H9 (cell line): Measurements from ENCODE around the gene NEURL1B. TPM values are rescaled to one million over a fixed set of nuclear protein-coding genes. Genes with fewer than 3 reads are reported as not detected.

Experiments
- DNase-seq: peaks from one replicate; pipeline ENCODE4 v3.0.0-alpha.2; 2017
- H2AFZ ChIP-seq: one replicate; pipeline ENCODE4 v1.6.1; 2013; ENCODE audit warnings: mild to moderate bottlenecking, low read length, control low read depth, moderate library complexity
- H2AK5ac ChIP-seq: 2 replicates; pipeline ENCODE4 v1.6.1; 2013; ENCODE audit warnings: low read length, control low read depth, mixed read lengths; ENCODE audit not compliant: insufficient read length
- H2BK120ac ChIP-seq: one replicate; pipeline ENCODE4 v1.6.1; 2013; ENCODE audit warnings: low read depth, mild to moderate bottlenecking, low read length, control low read depth, inconsistent platforms; ENCODE audit not compliant: poor library complexity, severe bottlenecking
- H2BK12ac ChIP-seq: 2 replicates; pipeline ENCODE4 v1.6.1; 2013; ENCODE audit warnings: low read length, control low read depth, mixed read lengths, low read depth; ENCODE audit not compliant: insufficient read length
- H2BK15ac ChIP-seq: 2 replicates; pipeline ENCODE4 v1.6.1; 2013; ENCODE audit warnings: low read depth, low read length, control low read depth
- H2BK20ac ChIP-seq: one replicate; pipeline ENCODE4 v1.6.1; 2013; ENCODE audit warnings: low read depth, mild to moderate bottlenecking, low read length, control low read depth, inconsistent platforms; ENCODE audit not compliant: poor library complexity, severe bottlenecking
- H2BK5ac ChIP-seq: 2 replicates; pipeline ENCODE4 v1.6.1; 2013; ENCODE audit warnings: low read length, control low read depth, mixed read lengths; ENCODE audit not compliant: insufficient read length
- H3K14ac ChIP-seq: 2 replicates; pipeline ENCODE4 v1.6.1; 2013; ENCODE audit warnings: low read length, control low read depth; ENCODE audit not compliant: insufficient read depth
- H3K18ac ChIP-seq: 2 replicates; pipeline ENCODE4 v1.6.1; 2013; ENCODE audit warnings: low read depth, mild to moderate bottlenecking, mixed read lengths, low read length, control low read depth; ENCODE audit not compliant: insufficient read length
- H3K23ac ChIP-seq: 2 replicates; pipeline ENCODE4 v1.6.1; 2013; ENCODE audit warnings: low read length, control low read depth, mixed read lengths, low read depth; ENCODE audit not compliant: insufficient read length
- H3K23me2 ChIP-seq: 2 replicates; pipeline ENCODE4 v1.6.1; 2013; ENCODE audit warnings: low read depth, mild to moderate bottlenecking, mixed read lengths, low read length, control low read depth; ENCODE audit not compliant: insufficient read length, poor library complexity, severe bottlenecking
- H3K27ac ChIP-seq: 2 replicates; pipeline ENCODE4 v1.5.1; 2013; ENCODE audit warnings: low read length, control low read depth, mixed read lengths, low read depth; ENCODE audit not compliant: insufficient read length
- H3K27me3 ChIP-seq: 2 replicates; pipeline ENCODE4 v1.6.1; 2013; ENCODE audit warnings: low read length, control low read depth, inconsistent platforms; ENCODE audit not compliant: insufficient read depth
- H3K4ac ChIP-seq: 2 replicates; pipeline ENCODE4 v1.6.1; 2013; ENCODE audit warnings: low read depth, mild to moderate bottlenecking, control low read depth, inconsistent platforms, low read length, moderate library complexity
- H3K4me1 ChIP-seq: 2 replicates; pipeline ENCODE4 v1.6.1; 2013; ENCODE audit warnings: low read length, control low read depth, inconsistent platforms; ENCODE audit not compliant: insufficient read depth
- H3K4me2 ChIP-seq: 2 replicates; pipeline ENCODE4 v1.6.1; 2013; ENCODE audit warnings: low read length, control low read depth, mixed read lengths; ENCODE audit not compliant: insufficient read length, insufficient read depth
- H3K56ac ChIP-seq: 2 replicates; pipeline ENCODE4 v1.6.1; 2013; ENCODE audit warnings: low read depth, mild to moderate bottlenecking, mixed read lengths, low read length, control low read depth; ENCODE audit not compliant: insufficient read length
- H3K79me1 ChIP-seq: 2 replicates; pipeline ENCODE4 v1.6.1; 2013; ENCODE audit warnings: low read depth, mild to moderate bottlenecking, moderate library complexity, low read length, control low read depth, inconsistent platforms; ENCODE audit not compliant: insufficient read depth, poor library complexity, severe bottlenecking
- H3K79me2 ChIP-seq: 2 replicates; pipeline ENCODE4 v1.6.1; 2013; ENCODE audit warnings: low read length, control low read depth, inconsistent platforms; ENCODE audit not compliant: insufficient read depth
- H3K9ac ChIP-seq: 2 replicates; pipeline ENCODE4 v1.6.1; 2013; ENCODE audit warnings: low read length, control low read depth, mixed read lengths; ENCODE audit not compliant: insufficient read length; ENCODE audit errors: extremely low read depth
- H3K9me3 ChIP-seq: one replicate; pipeline ENCODE4 v1.6.1; 2013; ENCODE audit warnings: low read depth, low read length, inconsistent platforms; ENCODE audit not compliant: control insufficient read depth
- H3T11ph ChIP-seq: one replicate; pipeline ENCODE4 v1.6.1; 2013; ENCODE audit warnings: mild to moderate bottlenecking, low read length, control low read depth, inconsistent platforms
- H4K20me1 ChIP-seq: one replicate; pipeline ENCODE4 v1.6.1; 2013; ENCODE audit not compliant: control insufficient read depth, insufficient read length, insufficient read depth
- H4K5ac ChIP-seq: 2 replicates; pipeline ENCODE4 v1.6.1; 2013; ENCODE audit warnings: low read depth, mild to moderate bottlenecking, mixed read lengths, low read length, control low read depth; ENCODE audit not compliant: insufficient read length
- H4K8ac ChIP-seq: replicated peaks from 2 replicates; pipeline ENCODE4 v1.6.1; 2013; ENCODE audit warnings: low read length, control low read depth, mixed read lengths, low read depth; ENCODE audit not compliant: insufficient read length
- H4K91ac ChIP-seq: 2 replicates; pipeline ENCODE4 v1.6.1; 2013; ENCODE audit warnings: low read depth, mild to moderate bottlenecking, moderate library complexity, mixed read lengths, low read length, control low read depth; ENCODE audit not compliant: insufficient read length
- H3K27ac Mint-ChIP-seq, 3 experiments: 2 replicates in 2 of 3; 3 replicates in 1 of 3; pipeline ENCODE4 v1.8.0; 2020 to 2021; ENCODE audit warnings: mixed read lengths in 3 of 3, mild to moderate bottlenecking in 1 of 3, moderate library complexity in 1 of 3
- H3K27me3 Mint-ChIP-seq: 2 replicates; pipeline ENCODE4 v1.8.0; 2021; ENCODE audit warnings: low read depth, mild to moderate bottlenecking, moderate library complexity, mixed read lengths
- H3K36me3 Mint-ChIP-seq, 3 experiments: 2 replicates in 2 of 3; 3 replicates in 1 of 3; pipeline ENCODE4 v1.8.0; 2020 to 2021; ENCODE audit warnings: low read depth in 3 of 3, mixed read lengths in 3 of 3; ENCODE audit not compliant: insufficient read depth in 1 of 3
- H3K4me1 Mint-ChIP-seq, 2 experiments: 2 replicates each; pipeline ENCODE4 v1.8.0; 2020; ENCODE audit warnings: mixed read lengths in 2 of 2
- H3K4me3 Mint-ChIP-seq, 2 experiments: 2 replicates in 1 of 2; 3 replicates in 1 of 2; pipeline ENCODE4 v1.8.0; 2020 to 2021; ENCODE audit warnings: mild to moderate bottlenecking in 2 of 2, mixed read lengths in 2 of 2, moderate library complexity in 1 of 2
- H3K9me3 Mint-ChIP-seq, 2 experiments: 2 replicates in 1 of 2; 3 replicates in 1 of 2; pipeline ENCODE4 v1.8.0; 2020; ENCODE audit warnings: mild to moderate bottlenecking in 2 of 2, mixed read lengths in 2 of 2, moderate library complexity in 1 of 2
- CTCF ChIP-seq: fragments of 200-600 bp; sonication (generic); conservative IDR thresholded peaks from 3 replicates; pipeline ENCODE4 v1.8.0; 2021; ENCODE audit warnings: antibody characterized with exemption, mild to moderate bottlenecking
- WGBS: extraction: QIAGEN DNeasy Blood & Tissue Kit; methylation state at CpG from one replicate; pipeline ENCODE4 v1.1.7; 2013; ENCODE audit warnings: missing lambda C conversion rate, low lambda C conversion rate, mixed read lengths; ENCODE audit not compliant: insufficient read length; ENCODE audit errors: extremely low coverage; 5-methylcytosine and 5-hydroxymethylcytosine counted together
- total RNA-seq: library from RNA; stranded (reverse); gene quantifications from 2 replicates; pipeline ENCODE4 v1.2.1, GENCODE V29; 2021

The NEURL1B gene
- total RNA-seq, 1 experiment from 2014 or later, result 3.6 TPM

DNA sequence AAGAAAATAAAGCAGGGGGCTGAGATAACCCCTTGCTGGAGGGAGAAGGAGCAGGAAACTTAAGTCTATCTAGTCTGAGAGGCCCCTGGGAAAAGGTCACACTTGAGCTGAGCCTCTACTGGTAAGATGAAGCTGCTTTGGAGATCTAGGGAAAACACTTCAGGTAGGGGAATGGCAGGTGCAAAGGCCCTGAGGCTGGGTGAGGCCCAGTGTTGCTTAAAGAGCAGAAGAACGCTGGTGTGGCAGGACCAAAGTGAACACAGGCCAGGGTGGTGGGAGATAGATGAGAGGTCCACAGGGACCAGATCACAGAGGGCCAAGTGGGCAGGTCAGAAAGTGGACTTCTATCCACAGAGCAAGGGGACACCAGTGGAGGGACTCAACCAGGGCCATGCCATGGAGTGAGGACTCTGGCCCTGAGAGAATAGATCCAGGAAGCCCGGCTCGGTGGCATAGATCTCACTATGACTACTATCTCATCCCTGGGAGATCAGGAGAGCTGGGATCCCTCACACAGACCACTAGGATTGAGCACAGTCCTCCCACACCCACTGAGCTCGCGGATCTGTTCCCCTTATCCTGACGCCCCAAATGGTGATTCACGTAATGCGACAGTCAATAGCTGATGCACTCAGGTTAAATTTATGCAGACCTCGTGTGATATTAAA, 17.6 kb upstream of the NEURL1B start:
- Mint-ChIP-seq H3K4me1 (peaks cover 53 to 62% of the 10 kb centered on the region in 2 experiments), H3K4me3 (no peak overlapping the region; a peak in 1 of 5 replicates), H3K36me3 (no peaks in the 10 kb centered on the region), H3K27ac (no peak overlapping the region), H3K27me3 (peaks cover 20% of the 10 kb centered on the region), H3K9me3 (no peaks in the 10 kb centered on the region)
- H3K56ac ChIP-seq, result no peak overlapping the region
- H3K23me2 ChIP-seq, result no peaks in the 10 kb centered on the region
- no peak for DNase-seq
- H3K18ac ChIP-seq, result no peak overlapping the region
- no peak overlapping the region for H2BK12ac ChIP-seq
- H3K4me2 ChIP-seq, result no peak overlapping the region
- H3K79me1 ChIP-seq, result no peaks in the 10 kb centered on the region
- no peaks in the 10 kb centered on the region for H3K9me3 ChIP-seq
- WGBS, result no CpG with 5 or more reads among the region's 9 CpGs
- no peak overlapping the region for H3K23ac ChIP-seq
- no peak overlapping the region for H3K14ac ChIP-seq
- no peak overlapping the region for H2BK15ac ChIP-seq
- TF ChIP-seq CTCF, result no peak
- no peak overlapping the region for H3K9ac ChIP-seq
- no peak overlapping the region for H4K8ac ChIP-seq
- no peak overlapping the region for H2BK20ac ChIP-seq
- no peaks in the 10 kb centered on the region for H3K79me2 ChIP-seq
- H4K5ac ChIP-seq, result no peak overlapping the region
- no peak overlapping the region for H2BK120ac ChIP-seq
- H2AK5ac ChIP-seq, result no peak overlapping the region
- H2AFZ ChIP-seq, result no peak overlapping the region
- no peak overlapping the region for H4K91ac ChIP-seq
- no peak overlapping the region for H2BK5ac ChIP-seq
- no peaks in the 10 kb centered on the region for H4K20me1 ChIP-seq
- H3T11ph ChIP-seq, result no peak overlapping the region
- no peaks in the 10 kb centered on the region for H3K27me3 ChIP-seq
- peaks cover 6% of the 10 kb centered on the region; the same call in 1 of the 2 replicates for H3K4me1 ChIP-seq
- no peak overlapping the region for H3K4ac ChIP-seq
- H3K27ac ChIP-seq, result no peak overlapping the region
